HG02970 (cell line): Measurements from ENCODE around the gene COL8A1.
"Not testable (repeated sequence)": the region's sequence is repeated elsewhere in the genome, so short reads cannot be mapped to it uniquely, and the experiment has no call there.

Experiments used
- ATAC-seq: cut with Tn5 transposase; IDR thresholded peaks from one replicate; pipeline ENCODE4 v1.9.1; 2021; ENCODE audit warnings: mild to moderate bottlenecking, moderate library complexity, moderate number of reproducible peaks; ENCODE audit not compliant: unreplicated experiment, low FRiP score

Gene COL8A1

GRCh38 chr3:99834211-99834957 lies 196.0 kb downstream of the COL8A1 start:
- ATAC-seq: no peak

DNA sequence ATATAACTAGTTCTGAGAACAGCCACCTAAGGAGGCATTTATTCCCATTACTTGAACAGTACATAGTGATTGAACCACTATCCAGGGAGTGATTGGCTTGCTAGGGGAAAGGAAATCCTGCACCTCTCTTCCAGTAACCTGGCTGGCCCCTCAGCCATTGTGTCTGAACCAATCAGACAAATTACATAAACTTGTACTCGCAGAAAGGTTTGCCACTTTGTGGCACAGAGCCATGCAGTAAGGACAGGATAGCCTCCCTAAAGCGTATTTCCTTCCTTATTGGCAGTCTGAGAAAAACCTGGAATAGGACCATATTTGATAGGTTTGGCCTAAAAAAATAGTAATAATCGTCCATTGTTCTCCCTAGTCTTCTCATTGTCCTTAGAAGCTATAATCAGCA lies 198.3 kb downstream of the COL8A1 start:
- no peak for ATAC-seq

DNA sequence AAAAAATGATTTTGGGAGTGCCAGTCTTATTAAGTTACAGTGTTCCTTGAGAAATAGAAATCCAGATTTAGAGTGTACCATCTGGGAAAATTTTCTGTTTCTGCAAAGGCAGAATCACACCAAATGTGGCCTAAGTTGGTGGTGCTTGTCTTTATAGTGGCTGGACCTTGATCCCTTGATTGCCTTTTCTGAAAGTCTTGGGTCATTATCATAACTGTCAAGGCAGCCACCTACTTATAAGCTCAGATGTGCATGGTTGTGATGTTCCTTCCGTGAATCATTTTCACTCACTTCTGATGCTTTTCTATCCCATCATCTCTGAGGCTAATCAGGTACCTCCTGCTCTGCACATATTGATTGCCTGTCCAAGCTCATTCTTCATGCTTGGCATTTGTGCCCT lies 199.3 kb downstream of the COL8A1 start:
- ATAC-seq: no peak

DNA sequence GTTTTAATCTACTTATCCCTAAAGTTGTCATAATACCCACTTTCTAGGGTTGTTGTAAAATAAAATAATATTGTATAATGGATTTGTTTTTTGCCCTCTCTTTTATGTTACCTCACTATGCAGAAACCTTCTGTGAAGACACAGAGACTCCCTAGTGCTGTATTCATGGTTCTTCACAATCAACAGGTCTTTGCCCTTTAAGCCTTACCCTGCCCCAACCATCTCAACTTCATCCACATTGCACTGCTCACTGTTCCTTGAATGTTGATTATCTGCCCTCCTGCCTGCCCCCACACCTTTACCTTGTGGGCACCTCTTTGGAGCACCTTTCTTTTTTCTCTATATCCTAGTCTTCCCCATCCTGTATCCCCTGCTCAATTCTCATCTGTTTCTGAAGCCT lies 200.4 kb downstream of the COL8A1 start:
- no peak for ATAC-seq

GRCh38 chr3:99839613-99840012 lies 201.2 kb downstream of the COL8A1 start:
- ATAC-seq: no peak

- not testable (repeated sequence) for ATAC-seq
These were observed 203.6 kb downstream of the COL8A1 start for GRCh38 chr3:99841949-99842348.

DNA sequence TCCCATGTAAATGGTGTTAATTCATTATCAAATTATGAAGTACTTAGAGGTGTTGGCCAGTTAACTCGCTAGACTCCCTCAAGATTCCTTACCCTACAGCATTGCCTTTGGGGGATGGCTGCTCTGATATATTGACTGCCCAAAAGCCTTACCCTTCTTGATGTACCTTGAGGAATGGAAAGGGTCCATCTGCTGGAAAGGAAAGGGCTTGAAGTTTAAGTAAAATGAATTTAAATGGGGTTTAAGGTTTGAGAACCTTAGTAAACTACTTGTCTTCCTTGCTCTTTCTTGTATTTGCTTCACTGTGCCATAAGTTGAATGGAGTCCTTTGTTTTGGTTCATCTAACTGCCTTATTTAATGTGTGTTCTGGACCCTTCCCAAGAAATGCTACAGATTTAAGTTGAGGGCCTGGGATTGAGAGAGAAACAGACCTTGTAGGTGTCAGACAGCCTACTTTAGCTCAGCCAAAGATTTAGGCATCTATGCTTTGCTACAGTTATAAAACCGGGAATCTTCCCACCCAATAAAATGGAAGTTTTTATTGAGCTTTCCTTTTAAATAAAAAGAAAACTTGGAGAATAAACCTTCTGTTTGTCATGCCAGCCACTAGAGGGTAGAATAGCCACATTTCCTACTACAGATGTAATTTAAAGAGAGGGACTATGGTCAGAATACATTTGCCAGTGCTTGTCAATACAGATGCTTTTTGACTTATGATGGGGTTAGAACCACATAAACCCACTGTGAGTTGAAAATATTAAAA lies 204.6 kb downstream of the COL8A1 start:
- no peak for ATAC-seq

GRCh38 chr3:99843590-99844258 lies 205.3 kb downstream of the COL8A1 start:
- ATAC-seq: no peak

GRCh38 chr3:99845331-99845730 lies 206.9 kb downstream of the COL8A1 start:
- no peak for ATAC-seq

DNA sequence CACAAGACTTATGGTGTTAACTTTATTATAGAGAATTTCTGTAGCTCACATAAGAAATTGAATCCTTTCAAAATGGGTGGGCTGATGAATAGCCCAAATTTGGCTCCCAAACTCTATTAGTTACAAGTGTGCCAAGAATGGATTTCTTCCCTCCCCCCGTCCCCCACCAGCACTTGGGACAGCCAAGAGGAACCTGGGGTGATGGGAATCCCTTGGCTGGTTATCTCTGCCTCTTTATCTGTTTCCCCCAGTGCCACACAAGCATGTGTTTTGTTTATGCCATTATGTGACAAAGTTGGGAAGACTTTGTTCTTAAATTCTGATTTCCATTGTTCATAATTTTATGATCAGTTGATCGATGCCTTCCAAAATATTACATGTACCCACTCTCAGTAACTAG lies 207.6 kb downstream of the COL8A1 start:
- no peak for ATAC-seq

- ATAC-seq: no peak
These were observed 208.2 kb downstream of the COL8A1 start for GRCh38 chr3:99846477-99847160.

- no peak for ATAC-seq
These were observed 210.0 kb downstream of the COL8A1 start for GRCh38 chr3:99848433-99848832.
